Peyer's patch (tissue), 4 donors: Measurements from ENCODE around the gene TLCD3B.

Experiments
- POLR2A ChIP-seq, 2 donors: fragments of 450-650 bp; IDR thresholded peaks; one replicate each; pipeline ENCODE4 v1.5.1; 2017; ENCODE audit warnings: antibody characterized with exemption in 2 of 2, mild to moderate bottlenecking in 2 of 2, moderate library complexity in 2 of 2
- TF ChIP-seq, protein P1 (sequence below), 6 experiments: fragments of 450-650 bp in 4 of 6; fragments of 200-600 bp in 2 of 6; sonication (generic) in 1 of 6; IDR thresholded peaks; one replicate each; pipeline ENCODE4 v1.5.1; 2017 to 2019; ENCODE audit warnings: antibody characterized with exemption in 6 of 6, mild to moderate bottlenecking in 3 of 6, moderate library complexity in 1 of 6

DNA sequence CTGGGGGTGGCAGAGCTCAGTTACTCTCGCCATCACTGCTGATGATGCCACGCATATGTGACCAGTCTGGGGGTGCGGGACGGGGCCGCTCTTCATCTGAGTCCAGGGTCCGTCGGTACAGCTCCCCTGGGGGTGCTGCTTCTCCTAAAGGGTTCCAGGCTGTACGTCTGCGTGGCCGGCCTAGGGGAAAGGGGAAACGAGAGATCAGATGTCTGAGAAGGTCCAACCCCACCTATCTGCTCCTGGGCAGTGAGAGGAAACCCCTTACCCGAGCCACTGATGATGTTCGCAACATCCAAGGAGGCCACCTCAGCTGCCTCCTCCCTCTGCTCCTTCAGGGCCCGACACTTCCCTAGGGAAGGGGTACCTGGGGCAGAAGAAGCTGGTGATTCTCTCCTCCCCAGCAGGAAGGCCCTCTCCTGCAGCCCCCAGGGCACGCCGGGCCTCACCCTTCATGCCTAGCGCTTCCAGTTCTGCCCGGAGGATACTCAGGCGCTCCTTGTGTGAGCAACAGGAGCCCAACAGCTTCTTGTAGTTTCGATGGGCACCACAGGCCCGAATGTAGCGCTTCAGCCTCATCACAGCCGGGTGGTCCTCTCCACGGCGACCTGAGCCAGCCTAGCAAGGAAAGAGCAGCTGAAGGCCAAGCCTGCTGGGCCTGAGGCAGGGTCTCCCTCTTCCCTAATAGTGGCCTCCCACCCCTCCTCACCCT is 37.7 kb downstream of the TLCD3B start:
- TF ChIP-seq POLR2A (IDR thresholded peaks at IDR 0.05): no peak
- TF ChIP-seq, protein P1, sequence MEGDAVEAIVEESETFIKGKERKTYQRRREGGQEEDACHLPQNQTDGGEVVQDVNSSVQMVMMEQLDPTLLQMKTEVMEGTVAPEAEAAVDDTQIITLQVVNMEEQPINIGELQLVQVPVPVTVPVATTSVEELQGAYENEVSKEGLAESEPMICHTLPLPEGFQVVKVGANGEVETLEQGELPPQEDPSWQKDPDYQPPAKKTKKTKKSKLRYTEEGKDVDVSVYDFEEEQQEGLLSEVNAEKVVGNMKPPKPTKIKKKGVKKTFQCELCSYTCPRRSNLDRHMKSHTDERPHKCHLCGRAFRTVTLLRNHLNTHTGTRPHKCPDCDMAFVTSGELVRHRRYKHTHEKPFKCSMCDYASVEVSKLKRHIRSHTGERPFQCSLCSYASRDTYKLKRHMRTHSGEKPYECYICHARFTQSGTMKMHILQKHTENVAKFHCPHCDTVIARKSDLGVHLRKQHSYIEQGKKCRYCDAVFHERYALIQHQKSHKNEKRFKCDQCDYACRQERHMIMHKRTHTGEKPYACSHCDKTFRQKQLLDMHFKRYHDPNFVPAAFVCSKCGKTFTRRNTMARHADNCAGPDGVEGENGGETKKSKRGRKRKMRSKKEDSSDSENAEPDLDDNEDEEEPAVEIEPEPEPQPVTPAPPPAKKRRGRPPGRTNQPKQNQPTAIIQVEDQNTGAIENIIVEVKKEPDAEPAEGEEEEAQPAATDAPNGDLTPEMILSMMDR (IDR thresholded peaks at IDR 0.05): no peak
